ENCODE measurements around the gene SLC38A1.

DNA sequence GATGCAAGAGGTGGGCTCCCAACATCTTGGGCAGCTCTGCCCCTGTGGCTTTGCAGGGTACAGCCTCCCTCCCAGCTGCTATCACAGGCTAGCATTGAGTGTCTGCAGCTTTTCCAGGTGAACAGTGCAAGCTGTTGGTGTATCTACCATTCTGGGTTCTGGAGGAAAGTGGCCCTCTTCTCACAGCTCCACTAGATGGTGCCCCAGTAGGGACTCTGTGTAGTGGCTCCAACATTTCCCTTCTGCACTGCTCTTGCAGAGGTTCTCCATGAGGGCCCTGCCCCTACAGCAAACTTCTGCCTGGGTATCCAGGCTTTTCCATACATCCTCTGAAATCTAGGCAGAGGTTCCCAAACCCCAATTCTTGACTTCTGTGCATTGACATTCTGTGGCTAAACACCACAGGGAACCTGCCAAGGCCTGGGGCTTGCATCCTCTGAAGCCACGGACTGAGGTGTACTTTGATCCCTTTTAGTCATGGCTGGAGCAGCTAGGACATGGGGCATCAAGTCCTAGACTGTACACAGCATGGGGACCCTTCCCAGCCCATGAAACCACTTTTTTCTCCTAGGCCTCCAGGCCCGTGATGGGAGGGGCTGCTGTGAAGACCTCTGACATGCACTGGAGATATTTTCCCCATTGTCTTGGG, 24.0 kb upstream of the SLC38A1 start:
- TF ChIP-seq, protein P1, sequence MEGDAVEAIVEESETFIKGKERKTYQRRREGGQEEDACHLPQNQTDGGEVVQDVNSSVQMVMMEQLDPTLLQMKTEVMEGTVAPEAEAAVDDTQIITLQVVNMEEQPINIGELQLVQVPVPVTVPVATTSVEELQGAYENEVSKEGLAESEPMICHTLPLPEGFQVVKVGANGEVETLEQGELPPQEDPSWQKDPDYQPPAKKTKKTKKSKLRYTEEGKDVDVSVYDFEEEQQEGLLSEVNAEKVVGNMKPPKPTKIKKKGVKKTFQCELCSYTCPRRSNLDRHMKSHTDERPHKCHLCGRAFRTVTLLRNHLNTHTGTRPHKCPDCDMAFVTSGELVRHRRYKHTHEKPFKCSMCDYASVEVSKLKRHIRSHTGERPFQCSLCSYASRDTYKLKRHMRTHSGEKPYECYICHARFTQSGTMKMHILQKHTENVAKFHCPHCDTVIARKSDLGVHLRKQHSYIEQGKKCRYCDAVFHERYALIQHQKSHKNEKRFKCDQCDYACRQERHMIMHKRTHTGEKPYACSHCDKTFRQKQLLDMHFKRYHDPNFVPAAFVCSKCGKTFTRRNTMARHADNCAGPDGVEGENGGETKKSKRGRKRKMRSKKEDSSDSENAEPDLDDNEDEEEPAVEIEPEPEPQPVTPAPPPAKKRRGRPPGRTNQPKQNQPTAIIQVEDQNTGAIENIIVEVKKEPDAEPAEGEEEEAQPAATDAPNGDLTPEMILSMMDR (IDR thresholded peaks at IDR 0.05), result no peak
- no peak for TF ChIP-seq POLR2AphosphoS5 (IDR thresholded peaks at IDR 0.05; ENCODE audit: insufficient read depth in 1 of 2, low read depth in 1 of 2)

Measured in vagina (tissue), 2 donors.